AG04449 (cell line): ENCODE measurements around the gene ZDHHC16.
"Not testable (repeated sequence)": the region's sequence is repeated elsewhere in the genome, so short reads cannot be mapped to it uniquely, and the experiment has no call there.

ENCODE experiments used
- CTCF ChIA-PET: fragments of 350-600 bp; formaldehyde crosslinking; extraction: SDS; loops from one replicate; lab custom pipeline; 2021; ENCODE audit warnings: antibody characterized with exemption; lab: Yijun Ruan, JAX
- POLR2A ChIA-PET: fragments of 400-600, 350-600 bp; formaldehyde crosslinking; extraction: SDS; loops from one replicate; lab custom pipeline; 2020; ENCODE audit warnings: antibody characterized with exemption, inconsistent platforms; lab: Yijun Ruan, JAX
- DNase-seq: peaks from one replicate; pipeline ENCODE4 v3.0.0-alpha.2; 2010; ENCODE audit warnings: low read depth, low spot score
- H3K4me3 ChIP-seq: 2 replicates; pipeline ENCODE4 v1.5.1; 2011; ENCODE audit warnings: low read depth, mild to moderate bottlenecking, control low read depth, low read length
- CTCF ChIP-seq: IDR thresholded peaks from one replicate; pipeline ENCODE4 v1.5.1; 2011; ENCODE audit warnings: mild to moderate bottlenecking, moderate library complexity, low read length, control low read depth, inconsistent platforms; ENCODE audit not compliant: insufficient read depth; ENCODE audit errors: missing control alignments

Gene ZDHHC16

GRCh38 chr10:97406064-97406463, 39.9 kb upstream of the ZDHHC16 start:
- DNase-seq: no peak
- ChIA-PET CTCF (interaction anchor here (1.0 to 9.6 kb wide), 12 partner anchors 9 to 235 kb away, joined by 3 to 108 read pairs (median 5); partner anchors contain the start of gene PGAM1), POLR2A (no interaction called here)
- no peak overlapping the region for H3K4me3 ChIP-seq
- no peak for TF ChIP-seq CTCF

GRCh38 chr10:97406483-97406882, 39.5 kb upstream of the ZDHHC16 start:
- not testable (repeated sequence) for DNase-seq
- CTCF ChIA-PET: interaction anchor here (0.8 to 9.6 kb wide), 15 partner anchors 9 to 235 kb away, joined by 3 to 108 read pairs (median 4); partner anchors contain the start of gene PGAM1

GRCh38 chr10:97407211-97407951, 38.6 kb upstream of the ZDHHC16 start:
- ChIA-PET CTCF (interaction anchor here (0.6 to 9.6 kb wide), 19 partner anchors 8 to 281 kb away, joined by 3 to 108 read pairs (median 4); partner anchors contain the start of gene PGAM1), POLR2A (no interaction called here)
- no peak overlapping the region for H3K4me3 ChIP-seq
- peak; percentile 79 for TF ChIP-seq CTCF
- DNase-seq: no peak

More at GRCh38 chr10:97406483-97406882, 39.5 kb upstream of the ZDHHC16 start:
- H3K4me3 ChIP-seq, POLR2A ChIA-PET: not testable (repeated sequence)

- no peak overlapping the region for H3K4me3 ChIP-seq
- no peak for DNase-seq
- CTCF ChIA-PET: interaction anchor here (0.6 to 9.6 kb wide), 11 partner anchors 7 to 281 kb away, joined by 3 to 108 read pairs (median 5); partner anchors contain the start of genes PGAM1 and RRP12
- no peak for TF ChIP-seq CTCF
- POLR2A ChIA-PET: no interaction called here
Observed at GRCh38 chr10:97407952-97408248, 38.1 kb upstream of the ZDHHC16 start.

- no peak for DNase-seq
- CTCF ChIA-PET: interaction anchor here (0.6 to 9.6 kb wide), 14 partner anchors 8 to 323 kb away, joined by 3 to 108 read pairs (median 4); partner anchors contain the start of genes PGAM1 and RRP12
- H3K4me3 ChIP-seq: no peak overlapping the region
- POLR2A ChIA-PET: no interaction called here
- no peak for TF ChIP-seq CTCF
Observed at GRCh38 chr10:97408496-97408992, 37.4 kb upstream of the ZDHHC16 start.

GRCh38 chr10:97411406-97411805, 34.6 kb upstream of the ZDHHC16 start:
- no peak for DNase-seq
- no peak for TF ChIP-seq CTCF
- no peak overlapping the region for H3K4me3 ChIP-seq
- CTCF ChIA-PET: interaction anchor here (0.8 to 9.6 kb wide), 4 partner anchors 11 to 134 kb away, joined by 3 to 108 read pairs (median 6); partner anchors contain the start of genes PGAM1 and RRP12
- POLR2A ChIA-PET: no interaction called here
